HepG2 (cell line): Measurements from ENCODE around the gene GSK3B. TPM values are rescaled to one million over a fixed set of nuclear protein-coding genes. Genes with fewer than 3 reads are reported as not detected.

ENCODE experiments used
- ATAC-seq: fragments of 200-7000 bp; cut with Tn5 transposase; 3 replicates; pipeline ENCODE4 v1.9.1; 2020; ENCODE audit warnings: mild to moderate bottlenecking, moderate library complexity
- BruUV-seq: library from RNA; stranded (reverse); fragments of 400-500 nt; replicated peaks from 2 replicates; lab custom pipeline; 2021; lab: Mats Ljungman, UMichigan
- CTCF ChIA-PET: fragments of 300-600 bp; formaldehyde crosslinking; extraction: SDS; loops from one replicate; lab custom pipeline; 2021; ENCODE audit warnings: low total read pairs, inconsistent platforms, low intra/inter-chr PET ratio; lab: Yijun Ruan, JAX
- POLR2A ChIA-PET: fragments of 350-600 bp; sonication (Branson Sonifier 250); formaldehyde crosslinking; loops from one replicate; lab custom pipeline; 2020; ENCODE audit warnings: antibody characterized with exemption, inconsistent platforms; lab: Yijun Ruan, JAX
- DNase-seq: peaks from one replicate; pipeline ENCODE4 v3.0.0-alpha.2; 2015; ENCODE audit warnings: low spot score
- FAIRE-seq: peaks from 3 replicates; lab custom pipeline; 2011; peaks lifted over from hg19 to GRCh38; lab: Jason Lieb, UNC
- H2AFZ ChIP-seq: one replicate; pipeline ENCODE4 v1.6.1; 2011; ENCODE audit warnings: low read length, inconsistent platforms
- H3K27ac ChIP-seq: fragments of 300-600 bp; 3 replicates; pipeline ENCODE4 v1.8.0; 2011; ENCODE audit warnings: mixed run types, mild to moderate bottlenecking, mixed read lengths, low read length, inconsistent platforms; ENCODE audit not compliant: insufficient read depth; ENCODE audit errors: extremely low read length
- H3K27me3 ChIP-seq, 2 experiments: fragments of 200-600 bp in 1 of 2; 2 replicates in 1 of 2; 3 replicates in 1 of 2; pipeline versions ENCODE4 v1.6.0 to v1.8.0; 2011; ENCODE audit warnings: low read length in 2 of 2, mild to moderate bottlenecking in 2 of 2, moderate library complexity in 2 of 2, inconsistent platforms in 1 of 2; ENCODE audit not compliant: insufficient read depth in 2 of 2, control insufficient read depth in 1 of 2
- H3K36me3 ChIP-seq, 2 experiments: fragments of 200-600 bp in 1 of 2; replicated peaks in 1 of 2; 2 replicates in 1 of 2; 3 replicates in 1 of 2; pipeline versions ENCODE4 v1.5.1 to v1.8.0; 2011; ENCODE audit warnings: low read length in 2 of 2, inconsistent platforms in 1 of 2; ENCODE audit not compliant: insufficient read depth in 2 of 2, control insufficient read depth in 1 of 2
- H3K4me1 ChIP-seq: 2 replicates; pipeline ENCODE4 v1.5.1; 2012; ENCODE audit warnings: low read length, inconsistent platforms; ENCODE audit not compliant: insufficient read depth
- H3K4me2 ChIP-seq: 2 replicates; pipeline ENCODE4 v1.6.0; 2011; ENCODE audit warnings: low read depth, low read length, inconsistent platforms
- H3K4me3 ChIP-seq, 3 experiments: fragments of 200-600 bp in 1 of 3; sonication (generic), shearing (Covaris generic) in 1 of 3; replicated peaks in 1 of 3; 2 replicates each; pipeline ENCODE4 v1.5.1; 2011 to 2016; ENCODE audit warnings: low read length in 3 of 3, inconsistent platforms in 2 of 3, low read depth in 2 of 3, mild to moderate bottlenecking in 2 of 3, control low read depth in 1 of 3, mixed read lengths in 1 of 3; ENCODE audit not compliant: insufficient read depth in 1 of 3
- H3K79me2 ChIP-seq: one replicate; pipeline ENCODE4 v1.6.1; 2011; ENCODE audit warnings: low read length, inconsistent platforms; ENCODE audit not compliant: insufficient read depth
- H3K9ac ChIP-seq: 2 replicates; pipeline ENCODE4 v1.6.0; 2011; ENCODE audit warnings: mild to moderate bottlenecking, low read depth, low read length, inconsistent platforms; ENCODE audit not compliant: insufficient read depth
- H3K9me3 ChIP-seq: 2 replicates; pipeline ENCODE4 v1.5.1; 2012; ENCODE audit warnings: mild to moderate bottlenecking, low read length
- H4K20me1 ChIP-seq: 2 replicates; pipeline ENCODE4 v1.6.0; 2011; ENCODE audit warnings: inconsistent platforms, mild to moderate bottlenecking, low read length, moderate library complexity; ENCODE audit not compliant: insufficient read depth
- ARNT2 ChIP-seq: sonication (generic); formaldehyde crosslinking; IDR thresholded peaks from 2 replicates; pipeline ENCODE4 v1.8.0; 2022; ENCODE audit warnings: mild to moderate bottlenecking, low read depth, missing genetic modification reagents, moderate library complexity
- BCL6 ChIP-seq: IDR thresholded peaks from 2 replicates; pipeline ENCODE4 v1.6.1; 2016; ENCODE audit warnings: missing genetic modification reagents, missing compliant biosample characterization
- DDIT3 ChIP-seq: sonication (generic); formaldehyde crosslinking; IDR thresholded peaks from 2 replicates; pipeline ENCODE4 v1.4.0; 2020; ENCODE audit warnings: mild to moderate bottlenecking, missing genetic modification reagents
- DMAP1 ChIP-seq: IDR thresholded peaks from 2 replicates; pipeline ENCODE4 v1.6.1; 2016
- FOXJ3 ChIP-seq: sonication (generic); formaldehyde crosslinking; IDR thresholded peaks from 2 replicates; pipeline ENCODE4 v1.4.0; 2020; ENCODE audit warnings: missing genetic modification reagents, mild to moderate bottlenecking, borderline replicate concordance
- GLMP ChIP-seq: sonication (generic); formaldehyde crosslinking; IDR thresholded peaks from 2 replicates; pipeline ENCODE4 v1.9.0; 2021; ENCODE audit warnings: missing genetic modification reagents, mild to moderate bottlenecking, borderline replicate concordance
- GRHL1 ChIP-seq: sonication (generic); formaldehyde crosslinking; conservative IDR thresholded peaks from 2 replicates; pipeline ENCODE4 v1.8.0; 2022; ENCODE audit warnings: missing genetic modification reagents
- GTF3A ChIP-seq: sonication (generic); formaldehyde crosslinking; conservative IDR thresholded peaks from 2 replicates; pipeline ENCODE4 v1.4.0; 2020; ENCODE audit warnings: mild to moderate bottlenecking, missing genetic modification reagents
- MLXIP ChIP-seq: sonication (generic); formaldehyde crosslinking; IDR thresholded peaks from 2 replicates; pipeline ENCODE4 v1.9.0; 2021; ENCODE audit warnings: missing genetic modification reagents, borderline replicate concordance
- NRL ChIP-seq: sonication (generic); formaldehyde crosslinking; IDR thresholded peaks from 2 replicates; pipeline ENCODE4 v1.5.0; 2020; ENCODE audit warnings: missing genetic modification reagents, mild to moderate bottlenecking, moderate library complexity, borderline replicate concordance
- SP4 ChIP-seq: sonication (generic); formaldehyde crosslinking; IDR thresholded peaks from 2 replicates; pipeline ENCODE4 v1.8.1; 2023; ENCODE audit warnings: mild to moderate bottlenecking, missing genetic modification reagents
- XRCC5 ChIP-seq: fragments of 200-400 bp; formaldehyde crosslinking; optimal IDR thresholded peaks from 2 replicates; pipeline ENCODE3; 2017; ENCODE audit warnings: mild to moderate bottlenecking, low read length
- ZSCAN12 ChIP-seq: sonication (generic); formaldehyde crosslinking; IDR thresholded peaks from 2 replicates; pipeline ENCODE4 v1.9.0; 2021; ENCODE audit warnings: mild to moderate bottlenecking, missing genetic modification reagents
- WGBS: methylation state at CpG from one replicate; pipeline ENCODE4 v1.1.6; 2017; ENCODE audit warnings: low lambda C conversion rate; 5-methylcytosine and 5-hydroxymethylcytosine counted together
- in situ Hi-C: cut with HindIII; loops from 2 replicates; pipeline ENCODE4 v1.10.0; 2017; ENCODE audit warnings: low pct_unique_long_range_greater_than_20kb; ENCODE audit not compliant: extremely low pct_ligation_motif_present
- intact Hi-C: fragments of 100-400 bp; cut with micrococcal nuclease; formaldehyde crosslinking; loops from one replicate; pipeline ENCODE4 v1.10.0; 2022; ENCODE audit not compliant: unreplicated experiment
- polyA plus RNA-seq, 8 experiments: library from polyadenylated mRNA; depleted of rRNA in 3 of 8; stranded (reverse) in 7 of 8; unstranded in 1 of 8; fragments of >200 nt; fragmentation: Illumina TruSeq in 4 of 8; extraction: Trizol in 4 of 8; gene quantifications; 2 replicates each; pipeline versions ENCODE4 v1.2.1 to v1.2.3, GENCODE V29; 2011 to 2016; ENCODE audit warnings: low read depth in 4 of 8, missing spikeins in 1 of 8, mixed read lengths in 1 of 8; ENCODE audit not compliant: insufficient read depth in 1 of 8
- total RNA-seq, 5 experiments: library from RNA; depleted of rRNA; stranded (reverse); fragments of >200 nt; fragmentation: Illumina TruSeq; extraction: Trizol; gene quantifications; 2 replicates each; pipeline ENCODE4 v1.2.3, GENCODE V29; 2016; ENCODE audit warnings: low read depth in 1 of 5

The GSK3B gene
- total and polyA plus RNA-seq, 2 of the 13 experiments (the other 11 are each of a cell fraction or from before 2014, with no cell fraction given) = 22.3 to 30.1 TPM

DNA sequence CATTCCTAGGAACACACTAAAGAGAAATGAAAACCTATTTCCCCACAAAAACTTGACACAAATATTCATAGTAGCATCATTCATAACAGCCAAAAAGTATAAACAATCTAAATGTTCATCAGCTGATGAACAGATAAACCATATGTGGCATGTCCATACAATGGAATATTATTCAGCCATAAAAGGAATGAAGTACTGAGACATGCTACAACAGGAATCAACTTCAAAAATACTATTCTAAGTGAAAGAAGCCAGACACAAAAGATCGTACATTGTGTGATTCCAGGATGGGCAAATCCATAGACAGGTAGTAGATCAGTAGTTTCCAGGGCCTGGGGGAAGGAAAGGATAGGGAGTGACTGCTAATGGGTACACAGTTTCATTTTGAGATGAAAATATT lies 118.0 kb downstream of the GSK3B start:
- Histone ChIP-seq H3K27ac (no peak overlapping the region), H3K9me3 (no peaks in the 10 kb centered on the region), H4K20me1 (no peaks in the 10 kb centered on the region), H3K36me3 (peaks cover 0 to 3% of the 10 kb centered on the region in 2 experiments; a peak in 1 of 5 replicates), H3K4me1 (no peaks in the 10 kb centered on the region), H3K4me3 (no peak overlapping the region), H3K79me2 (peaks cover 44% of the 10 kb centered on the region), H3K9ac (no peak overlapping the region), H3K27me3 (no peaks in the 10 kb centered on the region), H3K4me2 (no peak overlapping the region), H2AFZ (no peak overlapping the region)
- in situ Hi-C loops = no loop called here
- no peak for FAIRE-seq
- ChIA-PET POLR2A (no interaction called here), CTCF (no interaction called here)
- ATAC-seq = no peak
- no peak for DNase-seq
- no peak for TF ChIP-seq FOXJ3
- intact Hi-C loops = no loop called here
- no TSS peak for BruUV-seq
- WGBS = 93% methylated on average over 1 of the region's 1 CpG

- no peak for ATAC-seq
- CTCF ChIA-PET = no interaction called here
- H4K20me1 ChIP-seq = no peaks in the 10 kb centered on the region
- TF ChIP-seq NRL (no peak), BCL6 (no peak), DMAP1 (no peak), ZSCAN12 (CRISPR knock-in tag) (no peak), GLMP (no peak), MLXIP (no peak), DDIT3 (CRISPR knock-in tag) (no peak), ARNT2 (CRISPR knock-in tag) (no peak), GRHL1 (CRISPR knock-in tag) (no peak), XRCC5 (no peak), GTF3A (CRISPR knock-in tag) (no peak), SP4 (CRISPR knock-in tag) (no peak)
Measured at GRCh38 chr3:119974656-119975055, 119.6 kb downstream of the GSK3B start.

More at GRCh38 chr3:119974656-119975055, 119.6 kb downstream of the GSK3B start:
- no peak overlapping the region for H3K4me2 ChIP-seq
- no peak overlapping the region for H3K9ac ChIP-seq
- H3K79me2 ChIP-seq = peaks cover 45% of the 10 kb centered on the region
- intact Hi-C loops (no loop called here), in situ Hi-C loops (no loop called here)
- H3K27me3 ChIP-seq = no peaks in the 10 kb centered on the region
- H3K4me3 ChIP-seq = no peak overlapping the region
- H3K27ac ChIP-seq = no peak overlapping the region
- H3K9me3 ChIP-seq = no peaks in the 10 kb centered on the region
- BruUV-seq = no TSS peak
- peaks cover 0 to 3% of the 10 kb centered on the region in 2 experiments; a peak in 1 of 5 replicates for H3K36me3 ChIP-seq
- POLR2A ChIA-PET = interaction anchor here (1.4 kb wide), 1 partner anchor 121 kb away, joined by 3 read pairs; no protein-coding TSS in a partner anchor
- no peak overlapping the region for H2AFZ ChIP-seq
- FAIRE-seq (no peak), DNase-seq (no peak)
- no peaks in the 10 kb centered on the region for H3K4me1 ChIP-seq
- 94% methylated on average over 2 of the region's 2 CpGs for WGBS
